ENCODE measurements around the gene RGPD3. TPM values are rescaled to one million over a fixed set of nuclear protein-coding genes. Genes with fewer than 3 reads are reported as not detected.
"Not testable (repeated sequence)": the region's sequence is repeated elsewhere in the genome, so short reads cannot be mapped to it uniquely, and the experiment has no call there.

The RGPD3 gene
- total and polyA plus RNA-seq, 5 donors: 0.09 to 0.25 (median 0.11) TPM; not detected in 2

DNA sequence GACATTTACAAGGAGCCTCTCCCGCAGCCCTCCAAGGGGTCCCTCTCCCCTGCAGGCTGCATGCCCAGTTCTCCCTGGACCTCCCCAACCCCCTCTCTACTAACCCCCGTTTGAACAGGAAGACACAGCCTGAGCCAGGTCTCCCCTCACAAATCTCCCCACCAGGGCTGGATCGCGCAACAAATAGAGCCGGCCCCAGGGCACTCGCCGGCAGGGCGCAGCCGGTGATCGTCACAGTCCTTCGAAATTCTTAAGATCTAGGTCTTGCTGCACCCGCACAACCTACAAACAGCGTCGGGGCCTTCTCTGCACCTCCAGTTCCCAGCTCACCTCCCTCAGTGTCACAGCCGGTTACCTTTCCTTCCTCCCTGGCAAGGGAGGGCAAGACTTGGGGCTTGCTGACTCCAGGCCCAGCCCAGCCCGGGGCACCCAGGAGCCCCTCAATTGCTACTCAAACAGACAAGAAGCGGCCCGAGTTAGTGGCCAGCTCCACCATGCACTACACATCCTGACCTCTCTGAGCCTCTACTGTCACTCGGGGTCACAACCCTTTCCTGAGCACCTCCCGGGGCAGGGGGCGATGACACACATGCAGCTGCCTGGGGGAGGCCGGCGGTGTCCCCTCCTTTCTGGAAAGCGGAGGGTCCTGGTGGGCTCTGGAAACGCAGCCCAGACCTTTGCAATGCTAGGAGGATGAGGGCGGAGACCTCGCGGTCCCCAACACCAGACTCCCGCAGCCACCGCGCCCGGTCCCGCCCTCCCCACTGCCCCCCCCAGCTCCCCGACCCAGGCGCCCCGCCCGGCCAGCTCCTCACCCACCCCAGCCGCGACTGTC is 18.6 kb upstream of the RGPD3 start, which contains the start of gene CD8B2:
Gene CD8B2 (plus strand): TSS at position 814 of the 835 bp plus-strand sequence. CDS start 63 bp downstream, outside the sequence.
- H3K4me1 ChIP-seq (ENCODE audit: control insufficient read depth, insufficient read depth, low read length); H3K27ac ChIP-seq (ENCODE audit: low read length); H3K27me3 ChIP-seq (ENCODE audit: control insufficient read depth, insufficient read depth); DNase-seq; intact Hi-C loops (cut with DNase I); H3K9me3 ChIP-seq (ENCODE audit: control insufficient read depth, low read length); H3K4me3 ChIP-seq (ENCODE audit: low read length); ATAC-seq: not testable (repeated sequence)
- 13% methylated on average over 24 of the region's 39 CpGs for WGBS

DNA sequence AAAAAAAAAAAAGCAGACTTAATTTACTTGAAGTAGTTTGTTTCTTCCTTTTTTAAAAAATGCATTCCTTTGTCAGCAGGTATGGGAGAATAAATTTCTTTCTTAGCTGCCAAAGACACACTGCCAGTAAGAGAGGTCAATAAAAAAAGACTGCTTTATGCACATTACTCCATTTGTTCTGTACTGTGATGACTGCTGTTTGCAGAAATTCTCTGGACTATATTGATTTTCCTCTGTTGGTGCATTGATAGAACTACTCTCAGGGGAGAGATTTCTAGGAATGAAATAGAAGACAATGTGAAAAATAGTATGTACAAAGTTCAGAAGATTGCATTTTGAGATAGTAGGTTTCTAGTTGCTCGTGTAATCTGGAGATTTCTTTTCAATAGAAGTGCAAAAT is 11.3 kb upstream of the RGPD3 start:
- intact Hi-C loops (cut with DNase I); DNase-seq; H3K4me3 ChIP-seq (ENCODE audit: low read length); H3K9me3 ChIP-seq (ENCODE audit: control insufficient read depth, low read length); H3K4me1 ChIP-seq (ENCODE audit: control insufficient read depth, insufficient read depth, low read length); H3K27me3 ChIP-seq (ENCODE audit: control insufficient read depth, insufficient read depth); ATAC-seq; H3K27ac ChIP-seq (ENCODE audit: low read length): not testable (repeated sequence)
- WGBS: no CpG with 5 or more reads among the region's 1 CpG

DNA sequence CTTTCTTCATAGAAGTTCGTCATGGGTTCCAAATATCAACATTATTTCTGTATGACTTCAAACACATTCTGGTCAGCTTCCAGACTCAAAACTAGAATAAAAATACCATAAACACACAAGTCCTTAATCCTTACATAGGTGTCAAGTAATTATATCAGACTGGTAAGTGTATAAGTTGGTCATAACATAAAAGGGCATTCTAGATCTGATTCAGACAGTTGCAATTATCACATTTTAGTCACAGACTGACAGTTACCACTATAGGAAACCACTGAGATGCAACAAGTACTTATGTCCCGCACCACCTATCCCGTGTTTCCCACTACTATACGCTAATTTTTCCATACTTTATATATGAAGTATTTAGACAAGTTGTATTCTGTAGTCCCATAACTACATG is 9.4 kb upstream of the RGPD3 start:
- ATAC-seq; DNase-seq; H3K27me3 ChIP-seq (ENCODE audit: control insufficient read depth, insufficient read depth); H3K4me3 ChIP-seq (ENCODE audit: low read length); H3K27ac ChIP-seq (ENCODE audit: low read length); H3K9me3 ChIP-seq (ENCODE audit: control insufficient read depth, low read length); intact Hi-C loops (cut with DNase I); H3K4me1 ChIP-seq (ENCODE audit: control insufficient read depth, insufficient read depth, low read length): not testable (repeated sequence)
- WGBS: 74% methylated on average over 1 of the region's 4 CpGs

DNA sequence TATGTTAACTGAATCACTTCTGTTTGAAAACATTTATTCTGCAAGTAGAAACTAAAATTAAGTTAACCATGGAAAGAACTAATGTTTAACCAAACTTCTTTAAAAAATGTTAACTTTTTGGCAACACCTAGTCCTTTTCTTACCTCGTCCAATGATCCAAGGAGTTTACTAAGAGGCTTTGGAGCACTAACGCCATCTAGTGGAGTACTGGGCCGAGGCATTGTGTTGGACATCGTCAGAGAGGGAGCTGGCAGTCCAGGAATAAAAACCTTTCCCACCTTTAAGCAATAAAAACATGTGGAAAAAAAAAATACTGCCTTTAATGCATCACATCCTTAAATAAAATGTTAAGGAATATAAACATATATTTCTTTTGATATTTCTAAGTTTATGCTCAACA is 2.4 kb upstream of the RGPD3 start:
- H3K9me3 ChIP-seq (ENCODE audit: control insufficient read depth, low read length); H3K27me3 ChIP-seq (ENCODE audit: control insufficient read depth, insufficient read depth); H3K4me3 ChIP-seq (ENCODE audit: low read length); intact Hi-C loops (cut with DNase I); H3K27ac ChIP-seq (ENCODE audit: low read length); H3K4me1 ChIP-seq (ENCODE audit: control insufficient read depth, insufficient read depth, low read length): not testable (repeated sequence)
- DNase-seq: peak; percentile 35 to 70 (median 65)
- peak in 1 of 2 donors; percentile 58 for ATAC-seq
- WGBS: 2% methylated on average over 4 of the region's 4 CpGs

DNA sequence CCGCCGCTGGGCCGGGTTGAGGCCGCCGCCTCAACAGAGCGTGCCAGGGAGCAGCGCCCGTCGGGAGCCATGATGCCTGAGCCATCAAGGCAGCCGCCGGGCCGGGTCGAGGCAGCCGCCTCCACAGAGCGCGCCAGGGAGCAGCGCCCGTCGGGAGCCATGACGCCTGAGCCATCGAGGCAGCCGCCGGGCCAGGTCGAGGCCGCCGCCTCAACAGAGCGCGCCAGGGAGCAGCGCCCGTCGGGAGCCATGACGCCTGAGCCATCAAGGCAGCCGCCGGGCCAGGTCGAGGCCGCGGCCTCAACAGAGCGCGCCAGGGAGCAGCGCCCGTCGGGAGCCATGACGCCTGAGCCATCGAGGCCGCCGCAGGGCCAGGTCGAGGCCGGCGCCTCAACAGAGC is 697 bp downstream of the RGPD3 start:
- peak in 1 of 3 donors; percentile 19 for DNase-seq
- intact Hi-C loops (cut with DNase I); H3K27ac ChIP-seq (ENCODE audit: low read length); H3K4me3 ChIP-seq (ENCODE audit: low read length); ATAC-seq; H3K9me3 ChIP-seq (ENCODE audit: control insufficient read depth, low read length); H3K4me1 ChIP-seq (ENCODE audit: control insufficient read depth, insufficient read depth, low read length); H3K27me3 ChIP-seq (ENCODE audit: control insufficient read depth, insufficient read depth): not testable (repeated sequence)
- WGBS: 95% methylated on average over 48 of the region's 49 CpGs

DNA sequence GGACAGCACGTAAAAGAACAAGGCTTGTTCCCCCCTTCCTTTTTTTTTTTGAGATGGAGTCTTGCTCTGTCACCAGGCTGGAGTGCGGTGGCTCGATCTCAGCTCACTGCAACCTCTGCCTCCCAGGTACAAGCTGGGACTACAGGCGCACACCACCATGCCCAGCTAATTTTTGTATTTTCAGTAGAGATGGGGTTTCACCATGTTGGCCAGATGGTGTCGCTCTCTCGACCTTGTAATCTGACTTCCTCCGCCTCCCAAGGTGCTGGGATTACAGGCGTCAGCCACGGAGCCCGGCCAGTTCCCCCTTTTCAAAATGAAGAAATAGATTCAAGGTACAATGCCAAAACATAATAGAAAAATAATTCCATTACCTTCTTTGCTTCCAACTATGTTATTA is 6.3 kb downstream of the RGPD3 start:
- 46% methylated on average over 10 of the region's 10 CpGs for WGBS
- H3K4me3 ChIP-seq (ENCODE audit: low read length); H3K27ac ChIP-seq (ENCODE audit: low read length); H3K4me1 ChIP-seq (ENCODE audit: control insufficient read depth, insufficient read depth, low read length); H3K9me3 ChIP-seq (ENCODE audit: control insufficient read depth, low read length); H3K27me3 ChIP-seq (ENCODE audit: control insufficient read depth, insufficient read depth); intact Hi-C loops (cut with DNase I); ATAC-seq: not testable (repeated sequence)
- DNase-seq: peak in 1 of 3 donors; percentile 33

DNA sequence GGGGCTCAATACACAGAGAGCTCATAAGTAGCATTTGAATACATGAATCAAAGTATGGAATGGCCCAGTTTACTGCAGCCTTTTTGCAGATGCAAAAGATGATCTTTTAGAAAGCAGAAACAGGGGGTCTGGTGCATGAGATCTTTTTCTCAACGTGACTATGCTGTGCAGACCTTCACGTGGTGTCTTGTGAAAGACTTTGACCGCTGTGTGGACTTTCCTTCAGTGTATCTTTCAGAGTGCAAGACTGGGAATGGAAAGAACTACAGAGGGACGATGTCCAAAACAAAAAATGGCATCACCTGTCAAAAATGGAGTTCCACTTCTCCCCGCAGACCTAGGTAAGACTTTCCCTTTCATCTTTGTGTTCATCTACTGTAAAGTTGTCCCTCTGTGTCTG is 77.5 kb downstream of the RGPD3 start:
- intact Hi-C loops (cut with DNase I); H3K27me3 ChIP-seq (ENCODE audit: control insufficient read depth, insufficient read depth): not testable (repeated sequence)

DNA sequence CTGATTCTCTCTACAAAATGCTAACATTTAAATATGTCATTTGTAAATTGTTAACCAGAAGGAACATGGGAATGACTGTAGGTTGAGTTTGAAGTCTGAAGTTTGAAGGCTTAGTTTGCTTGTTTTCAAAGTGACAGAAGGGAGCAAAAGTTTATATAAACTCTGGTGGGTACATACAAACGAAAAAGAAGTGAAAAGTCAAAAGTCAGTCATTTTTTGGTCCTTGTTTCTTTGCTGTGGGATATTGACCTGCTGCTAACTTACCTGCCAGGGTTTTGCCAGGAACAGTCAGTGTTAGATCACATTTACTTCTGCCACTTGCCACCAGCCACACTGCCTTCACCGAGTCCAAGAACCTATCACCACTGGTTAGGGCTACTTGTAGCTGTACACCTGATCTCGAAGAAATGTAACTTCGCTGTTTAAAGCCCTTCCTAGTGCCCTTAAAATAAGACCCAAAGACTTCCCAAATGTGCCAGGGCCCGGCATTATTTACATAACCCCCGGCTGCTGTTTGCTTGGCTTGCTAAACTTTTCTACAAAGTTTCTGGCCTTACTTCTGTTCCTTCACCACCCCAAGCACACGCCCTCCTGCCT is 79.3 kb downstream of the RGPD3 start:
- H3K4me1 ChIP-seq (ENCODE audit: control insufficient read depth, insufficient read depth, low read length); intact Hi-C loops (cut with DNase I); H3K9me3 ChIP-seq (ENCODE audit: control insufficient read depth, low read length); DNase-seq; H3K4me3 ChIP-seq (ENCODE audit: low read length); ATAC-seq; H3K27ac ChIP-seq (ENCODE audit: low read length); H3K27me3 ChIP-seq (ENCODE audit: control insufficient read depth, insufficient read depth): not testable (repeated sequence)
- WGBS: 61% methylated on average over 7 of the region's 7 CpGs

More for the DNA sequence above, 77.5 kb downstream of the RGPD3 start:
- not testable (repeated sequence) for H3K4me3 ChIP-seq (ENCODE audit: low read length); H3K27ac ChIP-seq (ENCODE audit: low read length); H3K4me1 ChIP-seq (ENCODE audit: control insufficient read depth, insufficient read depth, low read length); H3K9me3 ChIP-seq (ENCODE audit: control insufficient read depth, low read length); DNase-seq; ATAC-seq
- 83% methylated on average over 5 of the region's 5 CpGs for WGBS

DNA sequence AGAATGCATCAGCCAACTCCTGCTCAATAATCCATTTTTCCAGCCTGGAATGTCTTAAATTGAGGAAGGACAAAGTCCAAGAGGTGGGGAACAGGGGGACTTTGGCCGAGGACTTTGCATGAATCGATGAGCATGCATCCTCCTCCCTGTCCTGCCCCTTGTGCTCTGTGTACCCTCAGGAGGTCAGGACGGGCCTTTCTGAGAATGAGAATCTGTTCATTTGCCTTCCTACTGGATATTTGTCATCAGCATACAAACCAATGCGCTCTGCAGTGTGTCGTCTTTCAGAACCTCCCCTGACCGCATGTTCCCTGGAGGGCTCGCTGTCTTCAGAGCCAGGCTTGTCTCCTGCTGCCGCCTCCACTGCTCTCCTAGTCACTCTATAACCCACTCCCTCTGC is 83.7 kb downstream of the RGPD3 start:
- intact Hi-C loops (cut with DNase I); H3K4me3 ChIP-seq (ENCODE audit: low read length); ATAC-seq; H3K9me3 ChIP-seq (ENCODE audit: control insufficient read depth, low read length); H3K27me3 ChIP-seq (ENCODE audit: control insufficient read depth, insufficient read depth); DNase-seq; H3K27ac ChIP-seq (ENCODE audit: low read length); H3K4me1 ChIP-seq (ENCODE audit: control insufficient read depth, insufficient read depth, low read length): not testable (repeated sequence)
- 83% methylated on average over 8 of the region's 8 CpGs for WGBS

DNA sequence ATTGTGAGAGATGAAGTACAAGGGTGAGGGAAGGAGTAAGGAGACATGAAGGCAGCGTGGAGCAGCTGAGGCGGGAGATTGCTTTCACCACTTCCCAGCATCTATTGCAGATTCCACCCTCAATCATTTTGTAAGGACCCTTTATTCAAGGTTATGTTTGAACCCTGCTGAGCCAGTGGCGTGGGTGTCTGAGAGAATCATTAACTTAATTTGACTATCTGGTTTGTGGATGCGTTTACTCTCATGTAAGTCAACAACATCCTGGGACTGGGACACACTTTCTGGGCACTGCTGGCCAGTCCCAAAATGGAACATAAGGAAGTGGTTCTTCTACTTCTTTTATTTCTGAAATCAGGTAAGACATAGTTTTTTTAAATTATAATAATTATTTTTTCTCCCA is 86.3 kb downstream of the RGPD3 start:
- H3K4me3 ChIP-seq (ENCODE audit: low read length); H3K27ac ChIP-seq (ENCODE audit: low read length); H3K9me3 ChIP-seq (ENCODE audit: control insufficient read depth, low read length); DNase-seq; intact Hi-C loops (cut with DNase I); H3K27me3 ChIP-seq (ENCODE audit: control insufficient read depth, insufficient read depth); ATAC-seq; H3K4me1 ChIP-seq (ENCODE audit: control insufficient read depth, insufficient read depth, low read length): not testable (repeated sequence)
- WGBS: 81% methylated on average over 4 of the region's 4 CpGs

DNA sequence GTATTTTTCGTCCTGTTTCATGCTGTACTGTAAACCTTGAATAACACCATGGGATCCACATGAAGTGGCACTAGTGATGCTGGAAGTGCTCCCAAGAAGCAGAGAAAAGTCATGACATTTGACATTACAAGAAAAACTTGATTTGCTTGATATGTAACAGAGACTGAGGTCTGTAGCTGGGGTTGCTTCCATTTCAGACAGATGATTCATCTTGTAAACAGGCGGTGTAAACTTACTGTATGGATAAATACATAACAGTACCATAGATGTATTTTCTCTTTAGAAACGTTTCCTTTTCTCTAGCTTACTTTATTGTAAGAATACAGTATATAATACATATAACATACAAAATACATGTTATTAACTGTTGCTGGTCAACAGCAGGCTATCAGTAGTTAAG is 88.6 kb downstream of the RGPD3 start:
- H3K9me3 ChIP-seq (ENCODE audit: control insufficient read depth, low read length); H3K27ac ChIP-seq (ENCODE audit: low read length); DNase-seq; ATAC-seq; H3K4me3 ChIP-seq (ENCODE audit: low read length); intact Hi-C loops (cut with DNase I); H3K4me1 ChIP-seq (ENCODE audit: control insufficient read depth, insufficient read depth, low read length); H3K27me3 ChIP-seq (ENCODE audit: control insufficient read depth, insufficient read depth): not testable (repeated sequence)
- 69% methylated on average over 3 of the region's 3 CpGs for WGBS
